RKO (cell line): ENCODE measurements around the gene FRMPD4.
"Not testable (repeated sequence)": the region's sequence is repeated elsewhere in the genome, so short reads cannot be mapped to it uniquely, and the experiment has no call there.

Experiments
- DNase-seq: peaks from one replicate; pipeline ENCODE4 v3.0.0-alpha.2; 2016; ENCODE audit warnings: low spot score

Gene FRMPD4

DNA sequence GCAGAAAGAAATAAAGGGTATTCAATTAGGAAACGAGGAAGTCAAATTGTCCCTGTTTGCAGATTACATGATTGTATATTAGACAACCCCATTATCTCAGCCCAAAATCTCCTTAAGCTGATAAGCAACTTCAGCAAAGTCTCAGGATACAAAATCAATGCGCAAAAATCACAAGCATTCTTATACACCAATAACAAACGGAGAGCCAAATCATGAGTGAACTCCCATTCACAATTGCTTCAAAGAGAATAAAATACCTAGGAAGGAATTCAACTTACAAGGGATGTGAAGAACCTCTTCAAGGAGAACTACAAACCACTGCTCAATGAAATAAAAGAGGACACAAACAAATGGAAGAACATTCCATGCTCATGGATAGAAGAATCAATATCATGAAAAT, 404.0 kb downstream of the FRMPD4 start:
- not testable (repeated sequence) for DNase-seq

DNA sequence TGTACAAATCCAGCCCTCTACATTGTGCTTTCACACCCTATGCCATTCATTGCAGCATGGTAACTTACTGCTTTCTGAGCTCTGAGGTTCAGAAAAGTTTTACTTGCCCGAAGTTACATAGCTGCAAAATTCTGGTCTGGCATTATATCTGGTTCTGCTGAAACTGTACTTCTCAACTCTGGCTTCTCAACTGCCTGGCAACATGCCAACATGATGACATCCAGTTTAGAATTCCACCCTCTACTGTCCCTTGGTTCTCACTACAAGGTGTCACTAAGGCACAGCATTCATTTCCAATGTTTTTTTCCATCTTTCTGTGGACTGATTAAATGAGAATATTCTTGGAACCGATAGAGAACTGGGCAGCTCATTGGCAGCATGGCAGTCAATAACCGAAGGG, 410.1 kb downstream of the FRMPD4 start:
- no peak for DNase-seq

DNA sequence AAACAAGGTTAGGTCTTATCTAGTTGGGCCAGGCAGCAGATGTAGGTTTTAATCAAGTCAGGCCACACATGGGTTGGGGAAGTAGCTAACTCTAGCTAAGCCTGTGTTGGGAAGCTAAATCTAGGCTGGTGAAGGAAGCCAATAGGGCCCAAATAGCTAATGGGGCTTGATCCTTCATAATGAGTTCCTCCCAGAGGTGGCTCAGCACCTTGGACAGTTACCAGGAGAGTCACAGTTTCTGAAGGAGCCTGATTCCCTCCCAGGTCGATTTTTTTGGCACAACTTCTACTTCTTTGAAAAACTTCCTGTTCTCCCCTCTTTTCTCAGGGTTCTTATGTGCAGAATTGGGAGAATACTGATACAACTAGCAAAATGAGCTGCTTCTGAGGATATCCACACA, 410.5 kb downstream of the FRMPD4 start:
- DNase-seq: peak; percentile 34

DNA sequence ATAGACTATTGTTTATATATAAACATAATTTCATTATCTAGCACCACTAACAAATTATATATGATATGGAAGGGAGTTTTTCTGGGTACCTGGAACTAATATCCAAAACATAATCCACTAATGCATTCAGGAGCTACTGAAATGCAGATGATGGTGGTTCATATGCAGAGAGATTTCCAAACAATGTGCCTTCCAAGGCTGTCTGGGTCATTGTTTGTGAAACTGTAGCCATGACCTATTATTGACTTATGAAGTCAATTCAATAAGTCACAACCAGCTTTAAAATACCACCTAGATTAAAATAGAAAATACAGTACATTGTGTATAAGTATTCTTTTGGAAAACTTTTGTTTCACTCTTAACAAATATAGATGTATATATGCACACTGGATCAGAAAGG, 415.9 kb downstream of the FRMPD4 start:
- DNase-seq: no peak

DNA sequence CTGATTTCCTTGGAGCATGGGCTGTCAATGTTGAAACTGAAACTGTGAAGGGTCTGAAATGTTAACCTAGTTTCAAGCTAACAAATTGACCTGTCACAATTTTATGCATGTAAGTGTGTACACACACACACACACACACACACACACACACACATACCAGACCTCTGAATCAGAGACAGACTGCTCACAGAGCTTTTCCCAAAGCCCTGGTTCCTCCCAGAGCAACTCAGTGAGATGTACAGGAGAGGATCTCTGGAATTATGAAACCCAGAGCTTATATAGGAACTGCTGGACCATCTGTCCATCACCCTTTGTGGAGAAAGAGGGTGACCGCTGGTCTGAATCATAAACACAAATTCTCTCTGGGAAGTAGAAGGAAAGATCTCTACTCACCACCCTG, 424.8 kb downstream of the FRMPD4 start:
- DNase-seq: no peak

DNA sequence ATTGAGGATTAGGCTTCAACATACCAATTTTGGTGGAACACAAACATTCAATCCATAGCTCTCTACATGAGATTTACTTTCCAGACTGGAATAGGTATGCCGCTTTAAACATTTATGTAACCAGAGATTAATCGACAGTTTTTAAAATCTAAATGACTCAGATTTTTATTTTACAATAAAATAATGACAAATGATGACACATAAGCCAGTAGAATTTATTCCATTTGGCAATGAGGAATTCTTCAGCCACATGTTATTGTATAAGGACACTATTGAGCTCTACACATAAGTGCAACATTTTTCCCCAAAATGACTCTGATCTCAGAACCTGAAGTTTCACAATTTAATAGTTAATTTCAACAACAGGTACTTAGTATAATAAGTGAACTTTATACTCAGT, 425.9 kb downstream of the FRMPD4 start:
- no peak for DNase-seq

DNA sequence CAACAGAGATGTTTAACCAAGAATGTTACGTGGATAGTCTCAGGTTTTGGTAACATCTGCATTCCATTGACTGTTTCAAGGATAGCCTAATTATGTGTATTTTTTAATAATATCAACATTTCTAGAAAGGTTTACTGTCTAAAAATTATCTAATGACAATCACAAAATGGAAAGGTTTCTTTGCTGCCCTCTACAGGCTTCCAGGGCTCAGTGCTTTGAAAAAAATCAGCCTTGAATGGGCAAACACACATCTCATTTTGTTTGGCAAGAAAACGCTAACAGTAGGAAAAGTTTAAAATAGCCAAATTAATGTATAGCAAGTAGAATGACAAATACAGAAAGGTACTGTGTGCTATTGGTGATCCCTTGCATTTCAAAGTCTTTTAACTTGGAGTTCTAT, 429.6 kb downstream of the FRMPD4 start:
- peak; percentile 33 for DNase-seq

DNA sequence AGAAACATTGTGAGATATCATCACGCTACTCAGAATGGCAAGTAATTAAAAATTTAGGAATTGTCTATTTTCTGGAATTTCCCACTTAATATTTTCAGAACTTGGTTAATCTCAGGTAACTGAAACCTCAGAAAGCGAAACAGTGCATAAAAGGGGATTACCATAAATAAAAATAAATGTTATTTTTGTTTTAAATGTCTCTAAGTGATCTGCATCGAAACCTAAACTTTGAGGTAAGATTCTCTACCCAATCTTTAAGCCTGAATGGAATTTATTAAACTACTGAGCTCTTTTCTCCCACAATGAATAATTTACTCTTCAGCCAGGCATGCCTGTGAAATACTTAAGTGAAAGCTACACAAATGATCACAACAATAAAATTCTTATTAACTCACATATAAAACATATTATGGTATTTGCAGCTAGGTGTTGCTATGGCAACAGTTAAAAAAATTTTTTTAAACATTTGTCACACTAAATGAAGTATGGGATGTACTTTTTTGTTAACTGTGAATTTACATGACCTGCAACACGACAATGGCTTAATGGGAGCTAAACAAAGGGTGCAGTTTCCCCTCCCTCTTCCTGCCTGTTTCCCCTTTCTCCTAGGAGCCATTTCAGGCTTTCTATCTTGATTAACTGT, 432.7 kb downstream of the FRMPD4 start:
- no peak for DNase-seq

DNA sequence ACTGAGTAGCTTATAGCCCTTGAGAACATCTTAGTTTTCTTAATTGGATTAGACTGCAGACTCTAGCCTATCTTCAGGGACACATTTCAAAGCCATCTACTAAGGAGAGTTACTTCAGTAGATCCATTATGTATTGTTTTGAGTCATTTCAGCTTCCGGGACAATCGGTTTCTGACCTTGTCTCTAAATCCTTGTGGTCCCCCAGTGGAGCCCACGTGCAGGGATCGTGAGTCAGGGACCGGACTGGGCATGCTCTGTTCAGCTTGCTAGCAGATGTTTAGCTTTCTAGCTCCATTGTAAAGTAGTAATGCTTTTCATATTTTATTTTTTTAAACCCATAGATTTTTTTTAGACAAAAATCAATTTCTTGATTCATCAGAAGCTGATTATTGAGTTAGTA, 441.0 kb downstream of the FRMPD4 start:
- DNase-seq: no peak

DNA sequence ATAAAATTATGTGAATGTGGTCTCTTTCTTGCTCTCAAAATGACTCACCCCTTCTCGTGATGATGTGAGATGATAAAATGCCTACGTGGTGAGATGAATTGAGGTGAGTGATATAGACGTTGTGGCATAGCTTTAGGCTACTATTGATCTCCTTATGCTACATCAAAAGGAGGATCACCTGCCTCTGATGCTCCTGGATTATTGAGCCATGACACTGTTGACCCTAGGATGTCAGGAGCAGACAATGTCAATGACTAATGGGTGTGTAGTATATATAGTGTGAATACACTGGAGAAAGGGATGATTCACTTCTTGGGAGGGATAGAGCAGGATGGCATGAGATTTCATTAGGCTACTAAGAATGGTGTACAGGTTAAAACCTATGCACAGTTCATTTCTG, 442.3 kb downstream of the FRMPD4 start:
- DNase-seq: peak; percentile 1

DNA sequence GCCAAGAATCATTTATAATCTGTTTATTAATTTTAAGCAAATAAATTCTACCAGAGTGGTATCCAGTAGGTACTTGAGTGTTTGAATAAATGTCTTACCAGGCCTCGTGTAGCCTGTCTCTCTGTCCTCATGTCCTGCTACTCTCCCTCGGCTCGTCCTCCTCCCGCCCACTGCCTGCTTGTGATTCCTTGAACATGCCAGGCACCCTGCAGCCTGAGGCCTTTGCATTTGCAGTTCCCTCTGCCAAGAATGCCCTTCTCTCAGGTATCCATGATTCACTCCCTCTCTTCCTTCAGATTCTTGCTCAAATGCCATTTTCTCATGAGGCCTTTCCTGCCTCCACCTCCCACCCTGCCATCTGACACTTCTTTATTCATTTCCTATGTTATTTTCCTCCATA, 443.3 kb downstream of the FRMPD4 start:
- no peak for DNase-seq

DNA sequence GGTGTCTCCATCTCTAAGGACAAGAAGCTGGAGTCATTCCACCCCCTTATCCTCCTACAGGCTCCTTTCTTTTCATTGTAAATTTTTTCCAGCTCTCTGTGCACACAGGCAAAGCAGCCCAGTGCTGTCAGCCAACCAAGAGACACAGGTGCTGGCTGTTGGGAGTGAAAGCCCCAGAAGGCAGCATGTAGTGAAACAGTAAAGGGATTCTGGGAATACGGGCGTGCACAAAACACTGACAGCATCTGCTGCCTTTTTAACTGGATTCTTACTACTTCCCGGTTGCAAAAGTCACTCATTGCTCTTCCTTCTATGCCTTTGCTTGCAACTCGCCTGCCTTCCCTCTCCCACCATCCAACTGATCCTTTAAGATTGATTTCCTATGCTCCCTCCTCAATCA, 444.4 kb downstream of the FRMPD4 start:
- no peak for DNase-seq

DNA sequence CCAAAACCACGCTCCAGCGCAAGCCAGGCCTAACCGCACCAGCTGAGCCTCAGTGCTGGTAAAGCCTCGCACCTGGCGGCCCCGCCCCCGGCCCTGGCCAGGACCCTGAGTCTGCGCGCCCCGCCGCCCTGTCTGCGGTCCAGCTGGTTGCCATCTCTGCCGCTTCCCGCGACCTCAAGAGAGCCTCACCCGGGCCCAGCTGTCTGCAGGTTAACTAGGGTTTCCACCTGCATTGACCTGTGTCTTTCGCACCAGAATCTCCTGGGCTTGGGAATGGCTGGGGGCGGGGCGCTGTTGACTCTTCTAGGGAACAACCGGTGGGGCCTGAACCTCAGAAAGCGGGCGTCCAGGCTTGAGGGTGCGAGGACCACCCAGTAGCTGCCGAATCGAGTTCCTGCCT, 445.3 kb downstream of the FRMPD4 start:
- DNase-seq: no peak

DNA sequence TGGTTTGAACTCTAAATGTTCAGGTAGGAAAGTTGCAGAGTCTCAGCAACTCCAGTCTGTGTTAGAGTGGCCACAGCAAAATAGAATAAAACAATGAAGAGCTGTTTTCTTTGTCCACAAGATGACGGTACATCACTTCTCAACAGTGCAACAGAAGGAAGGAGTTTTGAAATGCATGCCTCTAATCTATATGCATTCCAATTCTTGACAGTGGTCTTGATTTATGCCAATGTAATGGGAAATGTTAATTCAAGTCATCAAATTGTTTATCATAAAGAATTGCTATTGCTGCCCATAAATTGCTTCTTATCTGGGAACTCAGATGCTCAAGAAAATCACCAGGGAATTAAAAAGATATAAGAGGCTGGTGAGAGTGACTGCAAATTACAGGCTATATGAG, 457.4 kb downstream of the FRMPD4 start:
- no peak for DNase-seq

DNA sequence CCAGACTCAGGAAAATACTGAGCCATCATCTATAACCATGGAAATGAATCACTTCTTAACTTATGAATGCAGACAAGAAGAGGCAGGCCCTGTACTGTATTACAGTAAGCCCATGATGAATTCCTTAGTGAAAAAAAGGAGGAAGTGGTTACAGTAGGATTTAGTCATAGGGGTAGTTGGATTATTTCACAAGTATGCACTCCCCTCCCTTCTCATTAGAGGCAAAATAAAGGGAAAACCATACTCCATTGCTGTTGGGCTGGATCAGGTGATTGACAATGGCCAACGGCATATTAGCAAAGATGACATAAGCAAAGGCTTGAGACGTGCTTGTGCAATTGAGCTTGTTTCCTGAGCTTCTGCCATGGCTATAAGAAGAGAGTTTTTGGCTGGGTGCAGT, 471.8 kb downstream of the FRMPD4 start:
- peak; percentile 39 for DNase-seq

DNA sequence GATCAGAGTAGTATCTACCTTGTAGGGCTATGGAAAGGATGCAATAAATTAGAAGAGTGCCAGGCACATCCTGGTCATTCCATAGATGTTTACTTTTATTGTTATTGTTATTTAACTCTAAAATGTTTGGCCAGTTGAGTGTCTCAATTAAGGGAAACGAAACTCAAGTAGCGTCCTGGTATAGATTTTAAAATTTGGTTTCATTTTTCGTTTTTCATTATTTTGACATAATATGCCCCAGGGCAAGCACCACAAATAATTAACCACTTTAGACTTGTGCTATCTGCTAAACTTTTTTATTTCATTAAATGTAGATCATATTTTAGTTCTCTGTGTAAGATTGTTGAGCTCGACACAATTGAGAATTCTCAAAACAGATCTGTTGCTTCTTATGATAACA, 473.2 kb downstream of the FRMPD4 start:
- no peak for DNase-seq

DNA sequence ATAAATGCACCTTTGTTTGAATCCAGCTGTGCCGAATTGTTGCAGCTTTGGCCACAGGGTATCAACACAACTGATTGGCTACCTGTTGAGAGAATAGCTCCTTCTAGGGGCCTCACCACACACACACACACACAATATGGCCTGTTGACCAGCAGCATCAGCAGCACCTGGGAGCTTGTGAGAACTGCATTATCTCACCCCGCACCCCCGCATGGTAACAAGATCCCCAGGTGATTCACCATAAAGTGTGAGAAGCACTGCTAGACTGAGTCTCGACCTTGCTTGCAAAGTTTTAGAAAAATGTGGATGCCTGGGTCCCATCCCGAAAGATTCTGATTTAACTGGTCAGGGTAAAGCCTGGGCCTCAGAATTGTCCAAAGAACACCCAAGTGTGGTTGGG, 476.0 kb downstream of the FRMPD4 start:
- DNase-seq: no peak

DNA sequence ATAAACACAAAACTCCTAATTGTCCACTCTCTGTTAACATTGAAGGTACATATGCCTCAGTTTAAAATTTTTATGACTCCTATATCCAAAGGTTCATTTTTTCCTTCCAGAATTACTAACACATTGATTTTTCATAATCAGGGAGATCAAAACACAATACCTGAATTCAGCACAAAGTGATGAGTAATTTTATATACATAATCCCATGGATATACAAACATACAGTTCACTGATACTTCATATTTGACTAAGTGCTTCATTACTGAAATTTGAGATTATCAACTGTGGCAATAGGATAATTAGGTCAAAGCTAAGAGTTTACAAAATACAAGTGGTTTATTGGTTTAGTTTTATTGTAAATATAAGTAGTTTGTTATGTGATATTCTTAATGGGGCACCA, 476.8 kb downstream of the FRMPD4 start:
- DNase-seq: no peak

DNA sequence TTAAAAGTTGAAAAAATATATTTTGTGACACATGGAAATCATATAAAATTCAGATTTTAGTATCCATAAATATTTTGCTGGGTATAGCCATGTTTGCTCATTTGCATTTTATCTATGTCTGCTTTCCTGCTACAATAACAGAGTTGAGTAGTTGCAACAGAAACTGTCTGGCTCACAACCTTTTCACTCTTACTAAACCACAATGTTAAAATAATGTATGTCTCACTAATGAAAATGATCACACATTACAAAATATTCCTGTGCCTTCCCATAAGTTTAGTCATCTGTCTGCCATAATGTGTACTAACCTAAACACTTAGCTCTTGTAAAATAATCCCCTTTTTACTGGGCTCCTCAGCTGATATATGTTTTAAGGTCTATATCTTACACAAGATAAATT, 479.0 kb downstream of the FRMPD4 start:
- DNase-seq: no peak

DNA sequence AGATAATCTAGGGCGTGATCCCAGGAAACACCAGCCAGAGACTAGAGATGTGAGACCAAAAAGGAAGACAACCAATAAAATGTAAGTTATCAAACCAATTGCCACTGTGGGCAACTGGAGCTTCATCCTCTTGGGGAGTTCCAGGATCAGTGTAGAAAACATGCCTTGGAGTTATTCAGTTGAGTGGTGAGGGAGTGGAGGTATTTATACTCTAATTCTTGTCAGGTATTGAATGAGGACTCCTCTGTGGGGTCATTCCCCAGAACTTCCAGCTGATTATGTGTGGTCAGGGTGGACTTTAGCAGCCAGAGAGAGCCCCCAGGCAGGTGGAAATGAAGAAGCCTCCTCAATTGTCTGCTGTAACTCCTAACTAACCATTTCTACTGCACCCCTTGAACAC, 509.0 kb downstream of the FRMPD4 start:
- DNase-seq: no peak

DNA sequence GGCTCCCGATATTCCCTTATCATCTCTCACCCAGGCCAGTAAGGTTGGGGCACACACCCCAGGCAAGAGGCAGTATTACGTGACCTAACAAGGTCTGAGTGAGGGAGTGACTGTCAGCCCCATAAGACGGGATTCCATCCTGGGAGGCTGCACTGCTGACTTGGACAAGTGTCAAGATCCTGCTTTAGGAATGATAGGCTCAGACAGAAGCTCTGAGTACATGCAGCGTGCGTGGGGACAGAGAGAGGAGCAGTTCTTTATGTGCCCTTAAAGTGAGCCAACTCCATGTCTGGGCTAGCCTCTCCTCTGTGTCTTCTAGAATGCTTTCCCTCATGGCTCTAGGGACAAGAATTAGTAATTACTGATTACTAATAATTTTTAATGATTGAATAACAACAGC, 510.7 kb downstream of the FRMPD4 start:
- DNase-seq: no peak

DNA sequence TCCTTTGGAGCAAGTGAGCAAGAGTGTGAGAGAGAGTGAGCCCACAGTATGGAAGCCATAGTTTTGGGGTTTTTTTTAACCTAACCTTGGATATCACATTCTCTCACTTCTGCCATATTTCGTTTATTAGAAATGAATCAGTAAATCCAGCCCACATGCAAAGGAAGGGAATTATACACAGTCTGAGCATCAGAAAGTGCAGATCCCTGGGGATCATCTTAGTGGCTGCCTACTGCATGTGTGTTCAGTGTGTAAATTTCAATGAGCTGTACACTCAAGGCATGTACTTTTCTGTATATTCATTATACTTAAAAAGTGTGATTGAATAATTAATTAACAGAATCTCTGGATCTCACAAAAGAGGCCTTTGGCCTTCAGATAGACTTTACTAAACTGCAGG, 519.2 kb downstream of the FRMPD4 start:
- DNase-seq: no peak

DNA sequence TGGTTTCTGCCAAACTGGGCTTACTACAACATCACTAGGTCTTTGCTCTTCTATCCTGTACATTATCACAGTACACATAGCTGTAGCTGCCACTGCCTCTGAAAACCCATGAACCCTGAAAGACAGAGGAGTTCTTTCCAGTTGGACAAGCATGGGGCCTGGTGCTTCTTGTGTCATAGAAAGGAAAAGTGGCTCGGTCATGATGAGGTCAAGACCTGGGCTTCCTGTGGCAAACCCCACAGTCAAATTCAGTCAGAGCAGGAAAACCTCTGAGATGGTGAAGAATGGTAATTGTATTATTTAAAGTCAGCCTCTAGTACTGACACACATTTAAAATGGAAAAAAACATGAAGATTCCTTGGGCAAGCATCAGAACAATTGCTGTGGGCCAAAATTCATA, 519.6 kb downstream of the FRMPD4 start:
- no peak for DNase-seq

DNA sequence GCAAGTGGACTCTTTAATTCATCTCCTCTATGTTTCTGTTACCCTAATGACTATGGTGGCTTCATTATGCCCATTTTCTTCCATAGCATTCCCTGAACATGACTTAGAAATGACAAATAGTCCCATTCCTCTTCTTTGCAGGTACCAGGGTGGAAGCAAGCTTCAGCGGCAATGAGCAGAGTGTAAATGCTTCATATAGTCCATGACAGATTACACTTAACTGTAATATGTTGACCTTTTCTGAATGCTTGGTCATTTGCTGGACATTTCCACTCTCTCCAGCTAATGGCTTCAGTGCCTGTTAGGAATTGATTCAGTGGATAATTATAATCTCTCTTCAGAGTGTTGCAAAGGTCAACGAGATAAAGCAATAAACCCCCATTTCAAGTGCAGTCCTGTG, 523.2 kb downstream of the FRMPD4 start:
- no peak for DNase-seq
